Stimulated activated CD4-positive, alpha-beta T cell treated with anti-CD3 and anti-CD28 coated beads, Interleukin-4, amount 100 ng/mL, for 4 hours (primary cell): ENCODE results near the gene TEX54.
"Not testable (repeated sequence)": the region's sequence is repeated elsewhere in the genome, so short reads cannot be mapped to it uniquely, and the experiment has no call there.

Source experiments
- DNase-seq, 2 experiments: peaks; one replicate each; pipeline ENCODE4 v3.0.0-alpha.2; 2020

Gene TEX54

DNA sequence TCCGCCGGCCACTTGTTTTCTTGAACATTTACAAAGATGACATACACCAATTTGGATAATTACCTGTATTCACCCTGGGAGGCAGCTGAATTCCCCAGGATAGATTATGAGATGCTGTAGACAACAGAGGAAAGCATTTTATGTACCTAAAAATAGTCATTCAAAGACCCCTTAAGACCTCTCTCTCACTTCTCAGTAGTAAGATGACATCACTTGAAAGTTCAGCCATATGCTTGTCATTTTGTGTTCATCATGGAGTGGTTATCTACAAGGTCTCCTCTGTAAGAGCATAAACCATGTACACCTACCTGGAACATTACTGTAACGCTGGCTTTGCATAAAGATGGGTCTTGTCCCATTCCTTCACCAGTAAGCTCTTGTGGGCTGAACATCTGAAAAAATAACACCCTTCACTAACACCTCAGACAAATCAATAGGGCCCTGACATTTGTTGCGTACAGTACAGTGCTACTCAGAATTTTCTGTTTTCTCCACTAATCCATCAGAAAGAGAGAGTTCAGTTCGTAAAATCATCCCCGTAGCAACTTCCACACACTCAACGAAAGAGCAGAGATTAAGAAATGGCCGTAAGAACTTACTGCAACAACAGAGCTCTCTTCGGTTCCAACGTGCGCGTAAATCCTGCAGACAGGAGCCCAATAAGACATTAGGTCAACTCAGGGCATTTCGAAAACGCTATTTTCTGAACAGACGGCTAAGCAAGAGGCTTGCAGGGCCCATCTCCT lies 22.4 kb upstream of the TEX54 start:
- DNase-seq: no peak

GRCh38 chr11:62854013-62854824 lies 21.6 kb upstream of the TEX54 start:
- DNase-seq: no peak

GRCh38 chr11:62853279-62853965 lies 20.8 kb upstream of the TEX54 start:
- DNase-seq: peak in 1 of 2 experiments; percentile 21

GRCh38 chr11:62852523-62853188 lies 20.0 kb upstream of the TEX54 start:
- no peak for DNase-seq

DNA sequence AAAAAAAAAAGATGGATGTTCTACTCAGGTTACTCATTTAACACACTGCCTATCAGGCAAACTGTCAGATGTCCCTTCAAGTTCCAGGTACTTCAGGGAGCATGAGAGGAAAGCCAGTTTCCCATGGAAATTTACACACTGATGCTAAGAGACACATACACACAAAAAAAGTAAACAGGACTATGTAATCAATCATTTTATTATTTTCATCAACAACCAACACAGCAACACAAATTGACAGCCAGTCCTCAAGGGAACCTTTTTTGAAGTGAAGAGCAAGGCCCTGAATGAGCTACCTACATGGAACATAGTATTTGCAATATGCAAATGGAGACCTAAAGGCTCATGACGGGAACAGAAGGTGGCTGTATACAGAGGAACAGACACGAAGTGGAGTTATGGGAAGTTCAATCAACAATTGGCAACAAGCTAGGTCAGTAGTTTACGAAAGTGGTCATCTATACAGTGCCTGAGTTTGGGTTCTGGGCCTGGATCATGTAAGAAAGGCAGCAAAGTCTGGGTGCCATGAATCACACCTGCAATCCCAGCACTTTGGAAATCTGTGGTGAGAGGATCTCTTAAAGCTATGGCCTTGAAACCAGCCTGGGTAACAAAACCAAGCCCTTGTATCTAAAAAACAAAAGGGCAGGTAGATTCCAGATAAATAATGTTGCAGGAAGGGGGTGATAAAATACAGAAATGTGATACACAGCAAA lies 19.3 kb upstream of the TEX54 start:
- DNase-seq: no peak

DNA sequence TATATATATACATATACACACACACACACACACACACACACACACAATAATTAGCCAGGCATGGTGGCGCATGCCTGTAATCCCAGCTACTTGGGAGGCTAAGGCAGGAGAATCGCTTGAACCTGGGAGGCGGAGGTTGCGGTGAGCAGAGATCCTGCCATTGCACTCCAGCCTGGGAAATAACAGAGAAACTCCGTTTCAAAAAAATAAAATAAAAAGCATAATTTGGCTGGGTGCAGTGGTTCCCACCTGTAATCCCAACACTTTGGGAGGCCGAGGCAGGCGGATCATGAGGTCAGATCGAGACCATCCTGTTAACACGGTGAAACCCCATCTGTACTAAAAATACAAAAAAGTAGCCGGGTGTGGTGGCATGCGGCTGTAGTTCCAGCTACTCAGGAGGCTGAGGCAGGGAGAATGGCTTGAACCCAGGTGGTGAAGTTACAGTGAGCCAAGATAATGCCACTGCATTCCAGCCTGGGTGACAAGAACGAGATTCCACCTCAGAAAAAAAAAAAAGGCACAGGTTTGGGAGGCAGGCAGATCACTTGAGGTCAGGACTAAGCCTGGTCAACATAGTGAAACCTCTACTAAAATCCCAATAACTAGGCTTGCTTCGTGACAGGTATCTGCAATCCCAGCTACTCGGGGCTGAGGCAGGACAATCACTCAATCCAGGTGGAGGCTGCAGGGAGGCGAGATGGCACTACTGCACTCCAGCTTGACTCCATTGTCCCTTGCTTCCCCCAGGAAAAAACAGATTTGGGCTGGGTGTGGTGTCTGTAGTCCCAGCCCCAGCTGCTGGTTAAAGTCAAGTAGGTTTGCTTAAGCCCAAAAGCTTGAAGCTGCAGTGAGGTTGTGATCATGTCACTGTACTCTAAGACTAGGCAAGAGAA lies 18.5 kb upstream of the TEX54 start:
- DNase-seq: peak in 1 of 2 experiments; percentile 30

GRCh38 chr11:62847767-62848314 lies 15.2 kb upstream of the TEX54 start:
- DNase-seq: no peak

DNA sequence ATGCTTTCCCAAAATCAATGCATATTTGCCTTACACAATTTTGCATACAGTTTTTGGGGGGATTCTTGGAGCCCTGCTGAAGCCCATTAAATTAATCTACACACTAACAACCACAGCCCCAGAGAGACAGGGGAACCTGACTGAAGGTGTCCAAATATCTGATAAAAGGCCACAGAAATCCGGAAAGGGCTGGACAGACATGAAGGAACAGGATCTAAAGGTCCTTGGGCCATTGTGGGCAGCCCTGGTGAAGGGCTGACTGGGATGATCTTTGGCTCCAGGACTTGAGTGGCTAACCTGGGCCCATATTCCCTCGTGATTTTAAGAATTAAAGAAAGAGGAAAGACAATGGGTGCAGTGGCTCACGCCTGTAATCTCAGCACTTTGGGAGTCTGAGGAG lies 13.5 kb upstream of the TEX54 start:
- DNase-seq: no peak

DNA sequence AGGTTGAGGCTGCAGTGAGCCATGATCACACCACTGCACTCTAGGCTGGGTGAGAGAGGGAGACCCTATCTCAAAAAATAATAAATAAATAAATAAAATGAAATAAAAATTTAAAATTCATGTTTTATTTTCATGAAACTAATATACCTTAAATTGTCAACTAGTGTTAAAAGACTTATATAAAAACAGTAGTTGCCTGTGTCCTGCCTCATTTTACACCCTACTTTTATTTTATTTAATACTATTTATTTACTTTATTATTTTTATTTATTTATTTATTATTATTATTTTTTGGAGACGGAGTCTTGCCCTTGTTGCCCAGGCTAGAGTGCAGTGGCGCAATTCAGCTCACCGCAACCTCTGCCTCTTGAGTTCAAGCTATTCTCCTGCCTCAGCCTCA lies 11.5 kb upstream of the TEX54 start:
- DNase-seq: no peak

DNA sequence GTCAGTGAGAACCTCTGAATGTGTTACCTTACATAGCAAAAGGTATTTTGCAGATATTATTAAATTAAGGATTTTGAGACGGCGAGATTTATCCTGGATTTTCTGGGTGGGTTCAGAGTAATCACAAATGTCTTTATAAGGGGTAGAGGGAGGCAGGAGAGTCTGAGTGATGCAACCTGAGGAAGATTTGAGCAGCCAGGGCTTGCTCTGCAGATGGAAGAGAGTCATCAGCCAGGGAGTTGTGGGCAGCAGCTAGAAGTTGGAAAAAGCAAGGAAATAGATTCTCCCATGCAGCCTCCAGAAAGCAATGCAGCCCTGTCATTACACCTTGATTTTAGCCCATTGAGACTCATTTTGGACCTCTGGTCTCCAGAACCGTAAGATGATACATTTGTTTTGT lies 10.8 kb upstream of the TEX54 start:
- no peak for DNase-seq

- not testable (repeated sequence) for DNase-seq
Observed at GRCh38 chr11:62842891-62843290, 10.2 kb upstream of the TEX54 start.

GRCh38 chr11:62842171-62842741 lies 9.6 kb upstream of the TEX54 start:
- DNase-seq: peak; percentile 34 to 45

DNA sequence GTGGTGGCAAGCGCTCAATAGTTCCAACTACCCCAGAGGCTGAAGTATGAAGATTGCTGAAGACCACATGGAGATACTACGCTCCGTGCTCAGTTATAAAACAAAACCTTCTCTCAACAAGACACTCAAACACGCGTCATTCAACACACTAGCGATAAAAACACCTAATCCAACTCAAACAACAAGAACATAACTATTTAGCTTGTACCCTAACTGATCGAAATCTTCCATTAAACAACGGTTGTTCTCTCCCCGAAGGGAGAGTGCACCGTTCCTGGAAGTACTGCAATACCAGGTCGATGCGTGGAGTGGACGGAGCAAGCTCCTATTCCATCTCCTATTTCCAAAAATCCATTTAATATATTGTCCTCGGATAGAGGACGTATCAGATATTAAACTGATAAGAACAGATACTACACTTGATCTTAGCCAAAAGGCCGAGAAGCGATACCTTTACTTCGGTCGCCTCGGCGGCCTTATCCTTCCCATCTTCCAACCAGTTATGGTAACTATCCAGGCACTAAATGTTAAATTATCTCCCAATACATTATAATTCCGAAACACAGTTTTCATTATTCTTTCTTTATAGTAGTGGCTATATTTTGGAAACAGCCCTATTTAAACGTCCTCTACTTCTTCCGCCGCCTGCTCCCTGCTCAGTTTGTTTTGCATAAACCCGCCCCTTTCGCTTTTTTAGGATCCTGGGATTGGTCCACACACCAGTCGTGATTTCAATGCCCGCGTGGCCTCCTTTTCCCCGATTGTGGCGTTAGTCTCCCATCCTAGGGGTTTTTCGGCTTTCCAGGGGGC lies 8.9 kb upstream of the TEX54 start:
- DNase-seq: peak; percentile 61 to 85

DNA sequence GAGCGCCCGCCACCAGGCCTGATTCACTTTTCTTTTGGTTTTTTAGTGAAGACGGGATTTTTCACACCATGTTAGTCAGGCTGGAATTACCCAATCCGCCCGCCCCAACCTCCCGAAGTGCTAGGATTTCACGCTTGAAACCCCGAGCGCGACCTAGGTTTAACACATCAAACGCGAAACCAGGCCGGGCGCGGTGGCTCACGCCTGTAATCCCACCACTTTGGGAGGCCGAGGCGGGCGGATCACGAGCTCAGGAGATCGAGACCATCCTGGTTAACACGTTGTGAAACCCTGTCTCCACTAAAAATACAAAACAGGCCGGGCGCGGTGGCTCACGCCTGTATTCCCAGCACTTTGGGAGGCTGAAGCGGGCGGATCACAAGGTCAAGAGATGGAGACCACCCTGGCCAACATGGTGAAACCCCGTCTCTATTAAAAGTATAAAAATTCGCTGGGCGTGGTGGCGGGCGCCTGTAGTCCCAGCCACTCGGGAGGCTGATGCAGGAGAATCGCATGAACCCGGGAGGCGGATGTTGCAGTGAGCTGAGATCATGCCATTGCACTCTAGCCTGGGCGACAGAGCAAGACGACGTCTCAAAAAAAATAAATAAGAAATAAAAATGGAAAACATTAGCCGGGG lies 8.2 kb upstream of the TEX54 start:
- DNase-seq: peak; percentile 68 to 69

- DNase-seq: peak; percentile 85 to 94
Observed at GRCh38 chr11:62839050-62839945, 6.7 kb upstream of the TEX54 start, which contains the start of gene WDR74. Gene WDR74, minus strand, starts transcription at chr11:62839590. Its CDS starts 20 bp downstream, at chr11:62839570.

DNA sequence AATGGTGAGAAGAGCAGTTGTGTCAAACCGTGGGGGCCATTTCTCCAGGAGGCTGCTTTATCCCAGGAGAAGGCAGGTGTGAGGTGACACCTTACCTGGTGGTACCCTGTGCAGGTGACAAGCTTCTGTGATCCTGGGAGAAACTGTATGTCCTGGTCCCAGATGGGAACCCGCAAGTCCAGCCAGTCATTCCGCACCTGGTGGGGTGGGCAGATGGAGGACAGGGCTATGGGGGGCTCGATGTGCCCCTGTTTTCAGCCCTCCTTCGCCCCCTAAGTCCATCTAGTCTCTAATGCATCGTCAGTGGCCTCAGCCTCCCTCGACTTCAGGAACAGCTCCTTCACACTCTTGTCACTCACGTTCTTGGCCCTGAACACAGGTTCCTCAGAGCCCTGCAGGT lies 2.7 kb upstream of the TEX54 start:
- no peak for DNase-seq

GRCh38 chr11:62831520-62832335 lies 913 bp downstream of the TEX54 start, which contains the start of gene STX5:
Gene STX5, minus strand, starts transcription at chr11:62832051. Its CDS starts 808 bp downstream, at chr11:62831243.
- DNase-seq: peak; percentile 99
